Fibroblast of pulmonary artery (primary cell): ENCODE measurements around the gene METRN.

Experiments
- DNase-seq: peaks from one replicate; pipeline ENCODE4 v3.0.0-alpha.2; 2010; ENCODE audit warnings: low read depth
- H3K4me3 ChIP-seq: replicated peaks from 2 replicates; pipeline ENCODE4 v1.5.1; 2011; ENCODE audit warnings: low read depth, mild to moderate bottlenecking, control low read depth, low read length, moderate library complexity
- TF ChIP-seq, protein P1 (sequence below): IDR thresholded peaks from 2 replicates; pipeline ENCODE4 v1.5.1; 2011; ENCODE audit warnings: mild to moderate bottlenecking, control low read depth, low read length, inconsistent platforms; ENCODE audit errors: missing control alignments

Gene METRN

DNA sequence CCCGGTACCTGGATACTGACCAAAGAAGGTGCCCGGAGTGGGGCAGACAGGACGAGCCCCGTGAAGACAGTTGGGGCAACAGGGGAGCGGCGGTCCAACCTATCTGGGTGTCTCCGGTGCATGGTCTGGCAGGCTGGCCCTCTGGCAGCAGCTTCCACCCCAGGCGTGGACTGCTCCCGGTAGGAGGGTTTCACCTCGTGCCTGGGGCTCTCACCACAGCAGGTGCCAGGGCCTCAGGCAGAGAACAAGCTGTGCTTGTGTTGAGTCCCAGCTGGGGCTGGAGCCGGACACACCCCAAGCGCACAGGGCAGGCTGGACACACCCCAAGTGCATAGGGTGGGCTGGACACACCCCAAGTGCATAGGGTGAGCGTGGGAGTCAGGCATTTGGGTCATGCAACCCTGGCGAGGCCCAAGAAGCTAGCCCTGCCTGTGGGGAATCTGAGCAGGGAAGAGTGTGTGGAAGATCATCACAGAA lies 7.8 kb upstream of the METRN start:
- TF ChIP-seq, protein P1, sequence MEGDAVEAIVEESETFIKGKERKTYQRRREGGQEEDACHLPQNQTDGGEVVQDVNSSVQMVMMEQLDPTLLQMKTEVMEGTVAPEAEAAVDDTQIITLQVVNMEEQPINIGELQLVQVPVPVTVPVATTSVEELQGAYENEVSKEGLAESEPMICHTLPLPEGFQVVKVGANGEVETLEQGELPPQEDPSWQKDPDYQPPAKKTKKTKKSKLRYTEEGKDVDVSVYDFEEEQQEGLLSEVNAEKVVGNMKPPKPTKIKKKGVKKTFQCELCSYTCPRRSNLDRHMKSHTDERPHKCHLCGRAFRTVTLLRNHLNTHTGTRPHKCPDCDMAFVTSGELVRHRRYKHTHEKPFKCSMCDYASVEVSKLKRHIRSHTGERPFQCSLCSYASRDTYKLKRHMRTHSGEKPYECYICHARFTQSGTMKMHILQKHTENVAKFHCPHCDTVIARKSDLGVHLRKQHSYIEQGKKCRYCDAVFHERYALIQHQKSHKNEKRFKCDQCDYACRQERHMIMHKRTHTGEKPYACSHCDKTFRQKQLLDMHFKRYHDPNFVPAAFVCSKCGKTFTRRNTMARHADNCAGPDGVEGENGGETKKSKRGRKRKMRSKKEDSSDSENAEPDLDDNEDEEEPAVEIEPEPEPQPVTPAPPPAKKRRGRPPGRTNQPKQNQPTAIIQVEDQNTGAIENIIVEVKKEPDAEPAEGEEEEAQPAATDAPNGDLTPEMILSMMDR = no peak
- H3K4me3 ChIP-seq = no peak overlapping the region
- DNase-seq = no peak

GRCh38 chr16:708019-708418 lies 6.9 kb upstream of the METRN start:
- no peak for DNase-seq
- H3K4me3 ChIP-seq = no peak overlapping the region
- TF ChIP-seq, protein P1 = no peak

- DNase-seq = no peak
- TF ChIP-seq, protein P1 = no peak
- no peak overlapping the region for H3K4me3 ChIP-seq
These were observed 6.0 kb upstream of the METRN start for GRCh38 chr16:708959-709358.

- peak; percentile 85 for DNase-seq
- TF ChIP-seq, protein P1 = no peak
- no peak overlapping the region for H3K4me3 ChIP-seq
These were observed 5.1 kb upstream of the METRN start for GRCh38 chr16:709566-710499.

- H3K4me3 ChIP-seq = no peak overlapping the region
- TF ChIP-seq, protein P1 = no peak
- DNase-seq = no peak
These were observed 4.3 kb upstream of the METRN start for GRCh38 chr16:710500-711075.

- no peak overlapping the region for H3K4me3 ChIP-seq
- TF ChIP-seq, protein P1 = no peak
- DNase-seq = no peak
These were observed 3.8 kb upstream of the METRN start for GRCh38 chr16:711084-711483.
